Dendritic cell treated with granulocyte-macrophage colony-stimulating factor and Interleukin-4, amounts not matched to agents 40 ng/mL and 50 ng/mL, for 4 days (primary cell): ENCODE results near the gene CH25H.

ENCODE experiments used
- H3K27ac Mint-ChIP-seq: one replicate; pipeline ENCODE4 v1.8.0; 2022; ENCODE audit warnings: mild to moderate bottlenecking, mixed read lengths
- H3K27me3 Mint-ChIP-seq: one replicate; pipeline ENCODE4 v1.8.0; 2022; ENCODE audit warnings: mild to moderate bottlenecking, mixed read lengths
- H3K36me3 Mint-ChIP-seq: one replicate; pipeline ENCODE4 v1.8.0; 2022; ENCODE audit warnings: low read depth, mixed read lengths
- H3K4me1 Mint-ChIP-seq: one replicate; pipeline ENCODE4 v1.8.0; 2022; ENCODE audit warnings: low read depth, mixed read lengths
- H3K4me3 Mint-ChIP-seq: one replicate; pipeline ENCODE4 v1.8.0; 2022; ENCODE audit warnings: mild to moderate bottlenecking, moderate library complexity, mixed read lengths
- H3K9me3 Mint-ChIP-seq: one replicate; pipeline ENCODE4 v1.8.0; 2022; ENCODE audit warnings: mixed read lengths
- intact Hi-C: fragments of 100-400 bp; cut with micrococcal nuclease; formaldehyde crosslinking; loops from one replicate; pipeline ENCODE4 v1.15.0; 2022

Gene CH25H

DNA sequence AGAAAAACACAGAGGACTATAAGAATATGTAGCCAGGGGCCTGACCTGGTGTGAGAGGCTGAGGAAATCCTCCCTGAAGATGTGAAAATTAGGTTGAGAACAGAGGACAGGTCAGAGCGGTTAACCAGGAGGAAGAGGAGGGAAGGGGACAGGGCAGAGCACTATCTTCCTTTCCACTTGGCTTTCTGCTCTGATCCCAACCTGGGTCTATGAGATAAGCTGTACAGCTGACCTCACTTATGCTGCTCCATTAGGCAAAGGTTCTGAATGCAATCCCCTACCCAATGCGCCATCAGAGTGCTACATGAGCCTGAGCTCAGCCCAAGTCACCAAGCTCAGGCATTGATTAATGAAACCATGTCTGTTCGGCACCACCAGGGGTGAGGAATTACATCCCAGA lies 33.9 kb upstream of the CH25H start:
- intact Hi-C loops = no loop called here
- H3K27me3 Mint-ChIP-seq = no peaks in the 10 kb centered on the region
- peak overlapping the region; percentile 72 for H3K27ac Mint-ChIP-seq
- peaks cover 58% of the 10 kb centered on the region for H3K36me3 Mint-ChIP-seq
- peak overlapping the region; percentile 44 for H3K4me3 Mint-ChIP-seq
- no peaks in the 10 kb centered on the region for H3K9me3 Mint-ChIP-seq
- peaks cover 76% of the 10 kb centered on the region for H3K4me1 Mint-ChIP-seq

DNA sequence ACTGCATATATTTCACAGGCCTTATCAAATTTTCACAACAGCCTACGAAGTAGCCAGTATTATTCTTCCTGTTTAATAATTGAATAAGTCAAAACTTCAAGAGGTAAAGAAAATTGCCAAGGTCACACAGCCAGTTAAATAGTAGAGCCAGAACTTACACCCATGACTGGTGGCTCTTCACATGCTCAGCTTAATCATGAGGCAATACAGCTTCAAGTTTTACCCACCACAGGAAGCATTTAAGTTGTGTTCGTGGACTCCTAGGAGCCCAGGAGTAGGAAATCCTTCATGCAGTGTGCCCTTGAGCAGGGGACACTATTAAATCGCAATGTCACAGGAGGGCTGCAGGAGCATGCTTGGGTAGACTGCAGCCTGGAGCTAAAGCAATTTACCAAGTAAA lies 33.4 kb upstream of the CH25H start:
- intact Hi-C loops = no loop called here
- Mint-ChIP-seq H3K4me3 (peak overlapping the region; percentile 44), H3K9me3 (no peaks in the 10 kb centered on the region), H3K36me3 (peaks cover 53% of the 10 kb centered on the region), H3K4me1 (peaks cover 74% of the 10 kb centered on the region), H3K27me3 (no peaks in the 10 kb centered on the region), H3K27ac (peak overlapping the region; percentile 72)

DNA sequence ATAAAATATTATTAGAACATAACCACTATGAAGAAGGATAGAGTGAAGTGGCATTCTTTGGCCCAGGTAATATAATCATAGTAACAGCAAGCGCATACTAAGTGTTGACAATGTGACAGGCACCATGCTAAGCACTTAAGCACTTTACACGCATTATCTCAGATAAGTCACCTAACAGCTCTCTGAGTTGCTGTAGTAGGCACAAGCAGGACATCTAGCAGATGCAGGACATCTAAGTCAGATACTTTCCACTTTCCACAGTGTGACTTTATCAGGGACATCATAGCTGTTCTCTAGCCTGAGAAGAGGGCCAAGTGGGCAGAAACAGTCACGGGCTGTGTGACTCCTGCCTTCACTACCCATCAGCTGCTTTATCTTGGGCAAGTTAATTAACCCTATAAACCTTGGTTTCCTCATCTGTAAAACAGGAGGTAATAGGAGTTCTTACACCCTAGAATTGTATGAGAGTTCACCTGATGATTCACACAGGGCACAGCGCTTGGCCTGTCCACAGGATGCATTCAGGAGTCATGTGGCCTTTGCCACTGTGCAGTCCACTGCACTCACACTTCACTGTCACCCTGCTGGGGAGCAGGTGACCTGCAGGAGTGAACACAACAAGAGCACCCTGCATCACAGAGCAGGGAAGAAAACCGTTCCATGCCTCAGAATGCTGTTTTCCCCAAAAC lies 32.0 kb upstream of the CH25H start:
- Mint-ChIP-seq H3K27ac (peak overlapping the region; percentile 30), H3K4me3 (no peak overlapping the region), H3K4me1 (peaks cover 86% of the 10 kb centered on the region), H3K27me3 (no peaks in the 10 kb centered on the region), H3K36me3 (peaks cover 62% of the 10 kb centered on the region), H3K9me3 (no peaks in the 10 kb centered on the region)
- intact Hi-C loops = no loop called here

DNA sequence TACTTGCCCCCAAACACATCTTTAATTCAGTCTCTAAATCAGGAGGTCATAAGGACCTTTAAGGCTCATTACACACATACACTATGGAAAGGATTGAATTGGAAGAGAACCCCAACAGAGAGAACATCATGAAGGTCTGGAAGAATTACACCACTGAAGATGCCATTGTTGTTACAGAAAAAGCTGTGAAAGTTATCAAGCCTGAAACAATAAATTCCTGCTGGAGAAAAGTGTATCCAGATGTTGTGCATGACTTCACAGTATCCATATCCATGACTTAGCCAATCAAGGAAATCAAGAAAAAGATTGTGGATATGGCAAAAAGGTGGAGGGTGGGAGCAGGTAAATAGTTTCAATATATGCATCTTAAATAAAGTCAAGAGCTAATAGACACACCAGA lies 30.7 kb upstream of the CH25H start:
- peak overlapping the region; percentile 63 for H3K27ac Mint-ChIP-seq
- H3K27me3 Mint-ChIP-seq = no peaks in the 10 kb centered on the region
- peak overlapping the region; percentile 13 for H3K4me3 Mint-ChIP-seq
- H3K36me3 Mint-ChIP-seq = peaks cover 70% of the 10 kb centered on the region
- no peaks in the 10 kb centered on the region for H3K9me3 Mint-ChIP-seq
- H3K4me1 Mint-ChIP-seq = peaks cover 86% of the 10 kb centered on the region
- intact Hi-C loops = no loop called here

DNA sequence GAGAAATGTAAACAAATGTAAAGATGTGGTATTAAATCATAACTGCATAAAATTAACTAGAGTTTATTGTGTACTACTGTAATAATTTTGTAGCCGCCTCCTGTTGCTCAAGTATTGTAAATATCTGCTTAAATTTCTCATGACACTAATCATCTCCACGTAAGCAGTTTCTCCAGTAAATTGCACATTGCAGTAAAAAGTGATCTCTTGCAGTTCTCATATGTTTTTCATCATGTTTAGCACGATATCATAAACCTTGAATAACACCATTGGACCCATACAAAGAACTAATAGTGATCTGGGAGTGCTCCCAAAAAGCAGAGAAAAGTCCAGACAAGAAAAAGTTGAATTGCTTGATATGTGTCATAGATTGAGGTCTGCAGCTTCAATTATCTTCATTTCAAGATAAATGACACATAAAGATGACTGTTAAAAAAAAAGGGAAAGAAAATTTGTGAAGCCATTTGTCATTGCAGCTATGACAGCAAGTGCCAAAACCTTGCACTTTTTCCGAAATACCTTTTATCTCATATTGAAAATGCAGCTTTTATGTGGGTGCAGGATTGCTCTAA lies 29.2 kb upstream of the CH25H start:
- Mint-ChIP-seq H3K27me3 (no peaks in the 10 kb centered on the region), H3K9me3 (no peaks in the 10 kb centered on the region), H3K4me1 (peaks cover 85% of the 10 kb centered on the region), H3K36me3 (peaks cover 83% of the 10 kb centered on the region), H3K27ac (peak overlapping the region; percentile 90), H3K4me3 (no peak overlapping the region)
- intact Hi-C loops = no loop called here

DNA sequence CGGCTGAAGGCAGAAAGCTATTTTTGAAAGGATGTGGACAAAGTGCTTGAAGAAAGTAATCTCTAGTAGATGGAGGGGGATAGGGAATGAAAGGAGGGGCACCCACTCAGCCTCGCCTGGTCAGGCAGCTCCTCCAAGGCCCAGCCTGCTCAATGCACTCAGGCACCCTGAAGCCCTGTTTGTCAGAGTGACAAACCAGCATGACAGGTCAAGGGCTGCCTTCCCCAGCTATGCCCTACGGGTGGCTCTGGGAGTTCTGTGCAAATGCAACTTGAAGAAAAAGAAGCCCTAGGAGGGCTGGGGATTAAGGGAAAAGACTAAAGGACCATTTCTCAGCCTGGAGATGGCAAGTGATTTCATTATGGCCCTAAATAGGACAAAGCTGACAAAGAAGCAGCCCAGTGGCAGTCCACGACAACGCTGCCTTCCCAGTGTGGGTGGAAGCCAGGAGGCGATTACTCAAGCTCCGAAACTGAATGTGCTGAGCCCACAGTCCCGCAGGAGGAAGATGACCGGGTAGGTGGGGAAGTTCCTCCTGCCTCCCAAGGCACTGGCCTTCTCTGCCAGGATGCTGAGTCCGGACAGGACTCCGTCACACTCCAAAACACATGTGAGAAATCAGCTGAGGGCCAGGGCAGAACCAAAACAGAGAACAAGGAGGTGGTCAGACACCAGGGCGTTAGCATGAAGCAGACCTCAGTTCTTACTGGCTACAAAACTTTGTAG lies 28.1 kb upstream of the CH25H start:
- H3K4me3 Mint-ChIP-seq = peak overlapping the region; percentile 36
- H3K27me3 Mint-ChIP-seq = no peaks in the 10 kb centered on the region
- H3K9me3 Mint-ChIP-seq = no peaks in the 10 kb centered on the region
- intact Hi-C loops = no loop called here
- H3K4me1 Mint-ChIP-seq = peaks cover 75% of the 10 kb centered on the region
- H3K27ac Mint-ChIP-seq = peak overlapping the region; percentile 90
- peaks cover 83% of the 10 kb centered on the region for H3K36me3 Mint-ChIP-seq

DNA sequence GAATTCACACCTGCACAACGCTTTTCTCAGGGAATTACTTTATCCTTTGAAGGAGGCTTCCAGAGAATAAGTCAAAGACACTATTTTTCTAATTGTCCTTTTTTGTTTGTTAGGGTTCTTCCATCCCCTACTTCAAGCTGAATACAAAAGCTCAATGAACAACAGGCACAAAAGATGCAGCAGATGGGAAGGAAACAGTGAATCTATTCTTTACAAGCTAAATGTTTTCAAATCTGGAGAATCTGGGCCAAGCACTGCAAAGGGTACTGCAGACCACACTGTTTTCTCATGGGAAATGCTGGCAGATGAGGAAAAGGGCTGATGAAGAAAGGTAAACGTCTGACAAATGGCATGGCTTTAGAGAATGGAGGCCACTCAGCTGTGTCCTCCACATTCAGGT lies 25.9 kb upstream of the CH25H start:
- H3K27me3 Mint-ChIP-seq = no peaks in the 10 kb centered on the region

DNA sequence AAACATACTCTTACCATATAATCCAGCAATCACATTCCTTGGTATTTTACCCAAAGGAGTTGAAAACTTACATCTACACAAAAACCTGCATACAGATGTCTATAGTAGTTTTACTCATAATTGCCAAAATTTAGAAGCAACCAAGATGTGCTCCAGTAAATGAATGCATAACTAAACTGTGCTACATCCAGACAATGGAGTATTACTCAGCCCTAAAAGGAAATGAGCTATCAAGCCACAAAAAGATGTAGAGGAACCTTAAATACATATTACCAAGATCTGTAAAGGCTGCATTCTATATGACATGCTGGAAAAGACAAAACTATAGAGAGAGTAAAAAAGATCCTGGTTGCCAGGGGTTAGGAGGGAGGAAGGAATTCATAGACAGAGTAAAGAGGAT lies 21.8 kb upstream of the CH25H start:
- H3K27ac Mint-ChIP-seq = peak overlapping the region; percentile 20
- H3K9me3 Mint-ChIP-seq = peaks cover 10% of the 10 kb centered on the region
- intact Hi-C loops = no loop called here
- peaks cover 100% of the 10 kb centered on the region for H3K36me3 Mint-ChIP-seq
- peaks cover 45% of the 10 kb centered on the region for H3K4me1 Mint-ChIP-seq
- no peaks in the 10 kb centered on the region for H3K27me3 Mint-ChIP-seq
- no peak overlapping the region for H3K4me3 Mint-ChIP-seq

More for the DNA sequence above, 25.9 kb upstream of the CH25H start:
- Mint-ChIP-seq H3K36me3 (peaks cover 88% of the 10 kb centered on the region), H3K9me3 (peaks cover 10% of the 10 kb centered on the region), H3K4me1 (peaks cover 56% of the 10 kb centered on the region), H3K4me3 (no peak overlapping the region), H3K27ac (peak overlapping the region; percentile 90)
- intact Hi-C loops = no loop called here

DNA sequence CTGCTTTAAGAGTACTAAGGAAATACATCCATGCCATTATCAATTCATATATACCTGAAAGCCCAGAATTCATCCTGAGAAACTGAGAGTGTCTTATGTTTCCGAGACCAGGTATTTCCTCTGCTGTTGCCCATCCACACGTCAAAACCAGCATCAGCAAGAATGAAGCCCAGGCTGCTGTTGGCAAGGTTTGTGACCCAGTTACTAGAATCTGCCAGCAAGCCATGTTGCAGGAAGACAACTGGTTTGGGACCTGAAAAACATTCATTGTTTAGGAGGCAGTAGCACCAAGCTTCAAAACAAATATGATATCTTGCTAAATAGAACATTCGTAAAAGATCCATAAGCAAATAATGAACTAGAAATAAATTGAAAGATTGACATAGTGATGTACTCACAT lies 21.0 kb upstream of the CH25H start:
- H3K4me3 Mint-ChIP-seq = no peak overlapping the region
- peaks cover 100% of the 10 kb centered on the region for H3K36me3 Mint-ChIP-seq
- H3K4me1 Mint-ChIP-seq = peaks cover 37% of the 10 kb centered on the region

DNA sequence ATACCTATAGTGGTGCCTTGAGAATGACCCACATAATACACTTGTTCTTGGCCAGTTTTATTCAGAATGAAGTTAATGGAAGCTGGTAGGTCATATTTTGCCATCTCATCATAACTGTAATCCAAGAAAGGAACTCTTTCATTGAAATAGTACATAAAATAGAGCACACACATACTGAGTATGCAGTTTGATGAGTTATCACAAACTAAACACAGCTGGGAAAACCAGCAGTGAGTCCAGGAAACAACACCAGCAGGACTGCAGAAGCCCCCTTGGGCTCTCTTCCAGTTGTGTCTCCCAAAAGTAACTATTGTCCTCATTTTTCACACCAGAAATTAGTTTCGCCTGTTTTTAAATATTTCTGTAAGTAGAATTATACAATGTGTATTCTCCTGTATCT lies 19.8 kb upstream of the CH25H start:
- no peaks in the 10 kb centered on the region for H3K27me3 Mint-ChIP-seq
- no peak overlapping the region for H3K27ac Mint-ChIP-seq
- H3K36me3 Mint-ChIP-seq = peaks cover 100% of the 10 kb centered on the region
- H3K4me1 Mint-ChIP-seq = peaks cover 26% of the 10 kb centered on the region
- H3K4me3 Mint-ChIP-seq = no peak overlapping the region
- intact Hi-C loops = no loop called here
- peaks cover 10% of the 10 kb centered on the region for H3K9me3 Mint-ChIP-seq

More for the DNA sequence above, 21.0 kb upstream of the CH25H start:
- H3K27me3 Mint-ChIP-seq = no peaks in the 10 kb centered on the region
- H3K27ac Mint-ChIP-seq = no peak overlapping the region
- intact Hi-C loops = no loop called here
- H3K9me3 Mint-ChIP-seq = peaks cover 10% of the 10 kb centered on the region

DNA sequence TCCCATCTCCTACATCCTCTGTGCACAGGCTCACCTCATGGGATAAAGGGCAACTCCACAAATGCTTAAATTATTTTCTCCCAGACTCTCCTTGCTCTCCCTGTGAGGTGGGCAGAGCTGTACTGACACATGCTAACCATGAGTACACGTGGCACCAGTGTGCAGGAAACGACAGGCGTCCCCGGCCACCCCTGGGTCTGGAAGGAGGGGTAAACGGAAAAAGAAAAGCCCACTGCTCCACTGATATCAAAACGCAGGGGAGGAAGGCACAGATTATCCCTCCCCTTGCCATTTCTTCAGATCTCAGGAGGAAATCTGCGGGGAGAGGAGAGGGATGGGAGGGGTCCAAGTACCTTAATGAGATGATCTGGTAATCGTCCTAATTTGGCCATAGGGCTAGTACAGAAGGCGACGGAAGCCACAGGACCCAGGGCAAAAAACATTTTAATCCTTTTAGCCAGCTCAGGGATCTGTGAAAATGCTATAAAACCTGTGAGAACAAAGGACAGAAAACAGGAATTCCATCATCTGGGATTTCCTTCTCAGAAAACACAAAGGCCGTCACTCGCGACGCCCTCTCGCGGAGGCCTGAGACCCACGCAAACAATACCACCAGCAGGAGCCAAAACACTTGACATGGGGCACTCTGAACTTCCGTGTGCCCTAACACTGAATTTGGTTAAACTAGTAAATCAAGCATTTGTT lies 17.8 kb upstream of the CH25H start:
- peak overlapping the region; percentile 52 for H3K27ac Mint-ChIP-seq
- intact Hi-C loops = no loop called here
- peaks cover 10% of the 10 kb centered on the region for H3K9me3 Mint-ChIP-seq
- H3K36me3 Mint-ChIP-seq = peaks cover 100% of the 10 kb centered on the region
- H3K27me3 Mint-ChIP-seq = no peaks in the 10 kb centered on the region
- peaks cover 36% of the 10 kb centered on the region for H3K4me1 Mint-ChIP-seq
- H3K4me3 Mint-ChIP-seq = no peak overlapping the region

DNA sequence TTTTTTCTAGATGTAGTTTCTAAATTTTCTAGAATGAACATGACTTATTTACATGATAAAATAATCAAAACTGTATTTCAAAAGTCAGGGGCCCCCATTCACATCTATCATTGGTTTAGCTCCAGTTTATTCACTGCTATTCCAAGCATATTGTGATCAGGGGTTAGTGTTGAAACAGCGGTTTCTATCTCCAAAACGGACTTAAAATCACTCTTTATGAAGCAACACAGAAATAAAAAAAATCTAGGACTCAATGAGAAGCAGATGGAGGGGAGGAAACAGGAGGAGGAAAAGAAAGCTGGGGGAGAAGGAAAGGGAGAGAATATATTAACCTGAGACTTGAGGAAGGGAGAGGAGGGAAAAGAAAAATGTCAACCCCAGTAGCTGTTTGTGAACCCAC lies 14.8 kb upstream of the CH25H start:
- no peak overlapping the region for H3K4me3 Mint-ChIP-seq
- peak overlapping the region; percentile 42 for H3K27ac Mint-ChIP-seq
- peaks cover 80% of the 10 kb centered on the region for H3K36me3 Mint-ChIP-seq
- no peaks in the 10 kb centered on the region for H3K9me3 Mint-ChIP-seq
- no peaks in the 10 kb centered on the region for H3K27me3 Mint-ChIP-seq
- intact Hi-C loops = no loop called here
- peaks cover 41% of the 10 kb centered on the region for H3K4me1 Mint-ChIP-seq

DNA sequence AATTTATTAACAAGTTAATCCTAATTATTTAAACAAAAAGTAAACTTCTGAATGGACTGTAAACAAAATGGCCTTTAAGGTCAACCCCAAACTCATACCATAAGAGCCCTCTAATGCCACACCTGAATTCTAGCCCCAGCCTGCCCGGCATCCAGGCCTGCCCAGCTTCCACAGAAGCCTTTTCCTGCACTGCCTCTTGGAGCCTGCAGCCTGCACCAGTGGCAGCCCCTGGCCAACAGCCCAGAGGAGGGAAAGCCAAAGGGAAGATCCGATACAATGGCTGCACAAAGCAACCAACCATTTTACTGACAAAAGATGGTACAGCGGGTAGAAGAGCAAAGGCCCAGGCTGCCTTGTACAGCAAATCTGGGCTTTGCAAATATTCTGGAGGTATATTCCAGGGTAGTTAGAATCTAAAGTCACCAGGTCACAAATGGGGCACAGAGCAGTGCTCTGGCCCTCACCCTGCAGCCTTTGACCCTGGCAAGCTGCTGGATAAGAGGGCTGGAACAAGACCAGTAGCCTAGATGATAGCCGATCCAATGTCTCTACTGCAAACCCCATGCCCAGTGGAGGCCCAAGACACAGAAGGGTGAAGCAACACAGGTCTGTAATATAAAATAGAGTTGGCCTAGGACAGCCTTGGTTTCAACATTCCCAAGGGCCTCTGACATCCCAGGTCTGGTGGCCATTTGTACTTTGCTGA lies 12.5 kb upstream of the CH25H start:
- intact Hi-C loops = loop anchor here (5.0 kb wide), 1 partner anchor 387 kb away; no protein-coding TSS in a partner anchor
- no peak overlapping the region for H3K27ac Mint-ChIP-seq
- no peaks in the 10 kb centered on the region for H3K9me3 Mint-ChIP-seq
- H3K4me1 Mint-ChIP-seq = peaks cover 27% of the 10 kb centered on the region
- no peak overlapping the region for H3K4me3 Mint-ChIP-seq
- peaks cover 73% of the 10 kb centered on the region for H3K36me3 Mint-ChIP-seq
- H3K27me3 Mint-ChIP-seq = no peaks in the 10 kb centered on the region
